ENCODE results near the gene DDX31.
"Not testable (repeated sequence)": the region's sequence is repeated elsewhere in the genome, so short reads cannot be mapped to it uniquely, and the experiment has no call there.

The DDX31 gene

GRCh38 chr9:132572921-132573320 lies 96.9 kb downstream of the DDX31 start:
- Histone ChIP-seq H3K4me1 (ENCODE audit: control insufficient read depth, low read depth, low read length) (no peaks in the 10 kb centered on the region), H3K36me3 (ENCODE audit: control insufficient read depth, low read depth, low read length) (no peaks in the 10 kb centered on the region), H3K9me3 (ENCODE audit: control insufficient read depth, low read depth, low read length) (no peaks in the 10 kb centered on the region), H3K4me3 (ENCODE audit: low read length) (no peak overlapping the region), H3K27ac (ENCODE audit: low read length) (no peak overlapping the region), H3K27me3 (ENCODE audit: control insufficient read depth, insufficient read depth, low read length) (peaks cover 28% of the 10 kb centered on the region), H3K9ac (ENCODE audit: low read length) (no peak overlapping the region)

- Histone ChIP-seq H3K4me1 (ENCODE audit: control insufficient read depth, low read depth, low read length) (no peaks in the 10 kb centered on the region), H3K9ac (ENCODE audit: low read length) (no peak overlapping the region), H3K27ac (ENCODE audit: low read length) (no peak overlapping the region), H3K27me3 (ENCODE audit: control insufficient read depth, insufficient read depth, low read length) (peaks cover 19% of the 10 kb centered on the region), H3K4me3 (ENCODE audit: low read length) (no peak overlapping the region), H3K9me3 (ENCODE audit: control insufficient read depth, low read depth, low read length) (no peaks in the 10 kb centered on the region), H3K36me3 (ENCODE audit: control insufficient read depth, low read depth, low read length) (no peaks in the 10 kb centered on the region)
These were observed 97.8 kb downstream of the DDX31 start for GRCh38 chr9:132571806-132572600.

- H3K9me3 ChIP-seq (ENCODE audit: control insufficient read depth, low read depth, low read length); H3K4me1 ChIP-seq (ENCODE audit: control insufficient read depth, low read depth, low read length); H3K36me3 ChIP-seq (ENCODE audit: control insufficient read depth, low read depth, low read length); H3K27ac ChIP-seq (ENCODE audit: low read length); H3K4me3 ChIP-seq (ENCODE audit: low read length); H3K9ac ChIP-seq (ENCODE audit: low read length); H3K27me3 ChIP-seq (ENCODE audit: control insufficient read depth, insufficient read depth, low read length): not testable (repeated sequence)
These were observed 101.0 kb downstream of the DDX31 start for GRCh38 chr9:132568787-132569186.

GRCh38 chr9:132564526-132564925 lies 105.3 kb downstream of the DDX31 start:
- no peak overlapping the region for H3K27ac ChIP-seq (ENCODE audit: low read length)
- no peaks in the 10 kb centered on the region for H3K27me3 ChIP-seq (ENCODE audit: control insufficient read depth, insufficient read depth, low read length)
- no peaks in the 10 kb centered on the region for H3K9me3 ChIP-seq (ENCODE audit: control insufficient read depth, low read depth, low read length)
- no peak overlapping the region for H3K9ac ChIP-seq (ENCODE audit: low read length)
- no peaks in the 10 kb centered on the region for H3K36me3 ChIP-seq (ENCODE audit: control insufficient read depth, low read depth, low read length)
- H3K4me1 ChIP-seq (ENCODE audit: control insufficient read depth, low read depth, low read length) = no peaks in the 10 kb centered on the region
- no peak overlapping the region for H3K4me3 ChIP-seq (ENCODE audit: low read length)

- H3K4me3 ChIP-seq (ENCODE audit: low read length) = no peak overlapping the region
- H3K9ac ChIP-seq (ENCODE audit: low read length) = no peak overlapping the region
- H3K36me3 ChIP-seq (ENCODE audit: control insufficient read depth, low read depth, low read length) = no peaks in the 10 kb centered on the region
- H3K27ac ChIP-seq (ENCODE audit: low read length) = no peak overlapping the region
- H3K27me3 ChIP-seq (ENCODE audit: control insufficient read depth, insufficient read depth, low read length) = no peaks in the 10 kb centered on the region
- H3K4me1 ChIP-seq (ENCODE audit: control insufficient read depth, low read depth, low read length) = no peaks in the 10 kb centered on the region
- H3K9me3 ChIP-seq (ENCODE audit: control insufficient read depth, low read depth, low read length) = no peaks in the 10 kb centered on the region
These were observed 107.5 kb downstream of the DDX31 start for GRCh38 chr9:132562306-132562573.

- Histone ChIP-seq H3K27ac (ENCODE audit: low read length) (no peak overlapping the region), H3K27me3 (ENCODE audit: control insufficient read depth, insufficient read depth, low read length) (no peaks in the 10 kb centered on the region), H3K4me3 (ENCODE audit: low read length) (no peak overlapping the region), H3K9ac (ENCODE audit: low read length) (no peak overlapping the region), H3K36me3 (ENCODE audit: control insufficient read depth, low read depth, low read length) (no peaks in the 10 kb centered on the region), H3K4me1 (ENCODE audit: control insufficient read depth, low read depth, low read length) (peaks cover 8% of the 10 kb centered on the region), H3K9me3 (ENCODE audit: control insufficient read depth, low read depth, low read length) (no peaks in the 10 kb centered on the region)
These were observed 109.1 kb downstream of the DDX31 start for GRCh38 chr9:132560616-132561202.

- H3K27ac ChIP-seq (ENCODE audit: low read length) = no peak overlapping the region
- no peak overlapping the region for H3K9ac ChIP-seq (ENCODE audit: low read length)
- H3K27me3 ChIP-seq (ENCODE audit: control insufficient read depth, insufficient read depth, low read length) = no peaks in the 10 kb centered on the region
- no peak overlapping the region for H3K4me3 ChIP-seq (ENCODE audit: low read length)
- H3K4me1 ChIP-seq (ENCODE audit: control insufficient read depth, low read depth, low read length) = peaks cover 10% of the 10 kb centered on the region
- H3K9me3 ChIP-seq (ENCODE audit: control insufficient read depth, low read depth, low read length) = no peaks in the 10 kb centered on the region
- no peaks in the 10 kb centered on the region for H3K36me3 ChIP-seq (ENCODE audit: control insufficient read depth, low read depth, low read length)
These were observed 110.1 kb downstream of the DDX31 start for GRCh38 chr9:132559711-132560110.

- Histone ChIP-seq H3K9me3 (ENCODE audit: control insufficient read depth, low read depth, low read length) (no peaks in the 10 kb centered on the region), H3K36me3 (ENCODE audit: control insufficient read depth, low read depth, low read length) (no peaks in the 10 kb centered on the region), H3K4me3 (ENCODE audit: low read length) (no peak overlapping the region), H3K9ac (ENCODE audit: low read length) (no peak overlapping the region), H3K4me1 (ENCODE audit: control insufficient read depth, low read depth, low read length) (peaks cover 10% of the 10 kb centered on the region), H3K27me3 (ENCODE audit: control insufficient read depth, insufficient read depth, low read length) (no peaks in the 10 kb centered on the region), H3K27ac (ENCODE audit: low read length) (no peak overlapping the region)
These were observed 112.6 kb downstream of the DDX31 start for GRCh38 chr9:132557159-132557558.

GRCh38 chr9:132556714-132557113 lies 113.1 kb downstream of the DDX31 start:
- Histone ChIP-seq H3K4me1 (ENCODE audit: control insufficient read depth, low read depth, low read length) (peaks cover 10% of the 10 kb centered on the region), H3K4me3 (ENCODE audit: low read length) (no peak overlapping the region), H3K9ac (ENCODE audit: low read length) (no peak overlapping the region), H3K27ac (ENCODE audit: low read length) (no peak overlapping the region), H3K27me3 (ENCODE audit: control insufficient read depth, insufficient read depth, low read length) (no peaks in the 10 kb centered on the region), H3K9me3 (ENCODE audit: control insufficient read depth, low read depth, low read length) (no peaks in the 10 kb centered on the region), H3K36me3 (ENCODE audit: control insufficient read depth, low read depth, low read length) (no peaks in the 10 kb centered on the region)

- peaks cover 10% of the 10 kb centered on the region for H3K4me1 ChIP-seq (ENCODE audit: control insufficient read depth, low read depth, low read length)
- no peaks in the 10 kb centered on the region for H3K9me3 ChIP-seq (ENCODE audit: control insufficient read depth, low read depth, low read length)
- no peak overlapping the region for H3K9ac ChIP-seq (ENCODE audit: low read length)
- no peak overlapping the region for H3K27ac ChIP-seq (ENCODE audit: low read length)
- no peaks in the 10 kb centered on the region for H3K36me3 ChIP-seq (ENCODE audit: control insufficient read depth, low read depth, low read length)
- no peak overlapping the region for H3K4me3 ChIP-seq (ENCODE audit: low read length)
- no peaks in the 10 kb centered on the region for H3K27me3 ChIP-seq (ENCODE audit: control insufficient read depth, insufficient read depth, low read length)
These were observed 113.5 kb downstream of the DDX31 start for GRCh38 chr9:132556235-132556634.

GRCh38 chr9:132555528-132555927 lies 114.3 kb downstream of the DDX31 start:
- Histone ChIP-seq H3K4me1 (ENCODE audit: control insufficient read depth, low read depth, low read length) (peaks cover 10% of the 10 kb centered on the region), H3K4me3 (ENCODE audit: low read length) (no peak overlapping the region), H3K9me3 (ENCODE audit: control insufficient read depth, low read depth, low read length) (no peaks in the 10 kb centered on the region), H3K27ac (ENCODE audit: low read length) (no peak overlapping the region), H3K9ac (ENCODE audit: low read length) (no peak overlapping the region), H3K36me3 (ENCODE audit: control insufficient read depth, low read depth, low read length) (no peaks in the 10 kb centered on the region), H3K27me3 (ENCODE audit: control insufficient read depth, insufficient read depth, low read length) (no peaks in the 10 kb centered on the region)

- no peak overlapping the region for H3K4me3 ChIP-seq (ENCODE audit: low read length)
- no peak overlapping the region for H3K27ac ChIP-seq (ENCODE audit: low read length)
- peaks cover 10% of the 10 kb centered on the region for H3K4me1 ChIP-seq (ENCODE audit: control insufficient read depth, low read depth, low read length)
- no peaks in the 10 kb centered on the region for H3K27me3 ChIP-seq (ENCODE audit: control insufficient read depth, insufficient read depth, low read length)
- no peaks in the 10 kb centered on the region for H3K9me3 ChIP-seq (ENCODE audit: control insufficient read depth, low read depth, low read length)
- H3K36me3 ChIP-seq (ENCODE audit: control insufficient read depth, low read depth, low read length) = no peaks in the 10 kb centered on the region
- H3K9ac ChIP-seq (ENCODE audit: low read length) = no peak overlapping the region
These were observed 115.0 kb downstream of the DDX31 start for GRCh38 chr9:132554755-132555154.

All from iPS-18a (cell line).